GM21529 (cell line): ENCODE data around the gene WDR18.
A peak's percentile ranks its signal among the peaks of the same experiment; 100 is the strongest.
"Not testable (repeated sequence)": the region's sequence is repeated elsewhere in the genome, so short reads cannot be mapped to it uniquely, and the experiment has no call there.

Experiments
- ATAC-seq: cut with Tn5 transposase; IDR thresholded peaks from one replicate; pipeline ENCODE4 v1.9.1; 2021; ENCODE audit not compliant: unreplicated experiment

WDR18 gene

GRCh38 chr19:1018932-1019615, 34.9 kb downstream of the WDR18 start:
- no peak for ATAC-seq

- ATAC-seq = no peak
Measured at GRCh38 chr19:1019616-1019961, 35.4 kb downstream of the WDR18 start.

DNA sequence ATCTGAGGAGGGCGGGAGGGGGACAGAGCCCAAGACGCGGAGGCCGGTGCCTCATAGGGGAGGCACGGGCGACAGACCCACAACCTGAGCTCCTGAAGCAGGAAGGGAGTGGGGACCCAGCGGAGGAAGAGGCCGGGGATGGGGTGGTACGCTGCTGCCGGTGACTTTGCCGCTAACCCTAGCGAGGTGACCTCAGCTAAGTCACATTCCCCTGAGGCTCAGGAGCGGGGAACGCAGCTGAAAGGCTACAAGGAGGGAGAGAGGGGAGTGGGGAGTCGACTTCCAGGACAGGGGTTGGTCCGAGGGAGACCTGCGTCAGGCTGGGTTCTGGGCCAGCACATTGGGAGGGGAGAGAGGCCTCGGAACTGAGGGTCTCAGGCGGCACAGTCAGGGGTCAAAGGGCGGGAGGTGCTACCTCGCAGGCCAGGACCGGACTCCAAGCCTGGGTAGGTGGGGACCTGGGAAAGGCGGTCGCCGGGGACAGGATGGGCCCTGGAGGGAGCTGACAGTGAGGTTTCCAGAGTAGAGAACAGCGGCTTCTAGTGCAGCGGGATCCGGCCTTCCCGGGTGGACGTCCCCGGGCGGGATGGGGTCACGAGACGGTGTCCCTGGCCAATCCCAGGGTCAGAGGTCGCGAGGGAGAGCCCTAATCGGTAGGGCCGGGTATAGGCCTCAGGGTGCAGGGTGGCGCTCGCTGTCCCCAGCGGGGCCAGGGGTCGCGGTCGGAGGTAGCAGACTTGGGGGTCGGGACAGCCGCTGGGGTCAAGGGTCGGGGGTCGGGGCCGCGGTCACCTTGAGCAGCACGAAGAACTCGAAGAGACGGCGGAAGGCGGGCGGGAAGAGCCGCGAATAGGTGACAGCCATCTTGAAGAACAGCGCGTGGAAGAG, 36.1 kb downstream of the WDR18 start:
- no peak for ATAC-seq

GRCh38 chr19:1020868-1021425, 36.8 kb downstream of the WDR18 start, which contains the start of gene TMEM259:
Gene TMEM259, minus strand, starts transcription at chr19:1021123. Its CDS starts 127 bp downstream, at chr19:1020996.
- peak; percentile 60 for ATAC-seq

- ATAC-seq = not testable (repeated sequence)
Measured at GRCh38 chr19:1023883-1024188, 39.7 kb downstream of the WDR18 start.

- ATAC-seq = not testable (repeated sequence)
Measured at GRCh38 chr19:1025080-1025479, 40.9 kb downstream of the WDR18 start.

DNA sequence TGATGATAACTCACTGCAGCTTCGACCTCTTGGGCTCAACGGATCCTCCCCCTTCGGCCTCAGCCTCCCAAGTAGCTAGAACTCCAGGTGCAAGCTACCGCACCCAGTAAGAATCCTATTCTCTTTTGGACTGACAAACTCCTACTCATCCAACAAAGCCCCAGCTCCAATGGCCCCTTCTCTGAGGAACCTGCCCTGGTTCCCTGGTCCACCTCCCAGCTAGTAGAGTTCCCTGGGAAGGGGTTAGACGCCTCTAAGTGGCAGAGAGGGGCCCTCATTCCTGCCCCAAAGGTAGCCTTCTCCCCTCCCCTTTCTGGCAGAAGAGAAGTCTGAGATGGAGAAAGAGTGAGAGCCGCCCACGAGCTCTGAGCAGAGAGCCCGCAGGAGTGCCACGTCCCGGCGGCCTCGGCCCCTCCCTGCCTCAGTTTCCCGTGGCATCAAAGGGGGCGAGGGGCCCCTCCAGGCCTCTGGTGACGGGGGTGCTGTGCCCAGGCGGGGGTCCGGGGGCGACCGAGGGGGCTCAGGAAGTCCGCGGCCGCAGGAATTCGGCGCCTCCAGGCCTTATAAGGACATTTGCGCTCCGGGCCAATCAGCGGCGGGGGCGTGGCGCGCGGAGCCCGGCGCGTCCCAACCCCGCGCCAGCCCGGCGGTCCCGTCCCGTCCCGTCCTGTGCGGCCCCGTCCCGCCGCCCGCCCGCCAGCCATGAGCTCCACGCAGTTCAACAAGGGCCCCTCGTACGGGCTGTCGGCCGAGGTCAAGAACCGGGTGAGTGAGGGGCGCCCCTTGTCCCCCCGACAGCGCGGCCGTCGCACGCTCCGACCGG, 42.0 kb downstream of the WDR18 start, which contains the start of gene CNN2:
TSS of gene CNN2 (plus strand) at position 649 of the 823 bp plus-strand sequence. CDS start at position 703, 54 bp downstream.
- ATAC-seq = peak; percentile 38

- no peak for ATAC-seq
Measured at GRCh38 chr19:1026783-1027649, 42.9 kb downstream of the WDR18 start.

DNA sequence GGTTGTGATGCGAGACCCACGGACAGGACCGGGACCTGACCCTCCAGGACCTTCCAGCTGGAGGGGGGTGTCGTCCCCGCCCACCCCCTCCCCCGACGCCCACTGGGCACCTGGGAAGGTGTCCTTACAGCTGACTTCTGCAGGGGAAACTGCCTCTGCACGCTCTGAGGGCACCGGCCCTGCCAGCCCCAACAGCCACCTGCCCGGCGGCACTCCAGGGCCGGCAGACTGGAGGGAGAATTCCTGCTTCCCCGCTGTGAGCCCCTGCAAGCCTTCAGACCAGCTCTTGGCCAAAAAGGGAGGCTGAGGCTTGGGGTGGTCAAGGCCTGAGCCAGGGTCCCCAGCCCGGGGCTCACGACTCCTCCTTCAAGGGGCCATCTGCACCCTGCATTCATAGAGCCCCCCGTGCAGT, 43.5 kb downstream of the WDR18 start:
- no peak for ATAC-seq

- peak; percentile 36 for ATAC-seq
Measured at GRCh38 chr19:1028062-1028926, 44.1 kb downstream of the WDR18 start.

DNA sequence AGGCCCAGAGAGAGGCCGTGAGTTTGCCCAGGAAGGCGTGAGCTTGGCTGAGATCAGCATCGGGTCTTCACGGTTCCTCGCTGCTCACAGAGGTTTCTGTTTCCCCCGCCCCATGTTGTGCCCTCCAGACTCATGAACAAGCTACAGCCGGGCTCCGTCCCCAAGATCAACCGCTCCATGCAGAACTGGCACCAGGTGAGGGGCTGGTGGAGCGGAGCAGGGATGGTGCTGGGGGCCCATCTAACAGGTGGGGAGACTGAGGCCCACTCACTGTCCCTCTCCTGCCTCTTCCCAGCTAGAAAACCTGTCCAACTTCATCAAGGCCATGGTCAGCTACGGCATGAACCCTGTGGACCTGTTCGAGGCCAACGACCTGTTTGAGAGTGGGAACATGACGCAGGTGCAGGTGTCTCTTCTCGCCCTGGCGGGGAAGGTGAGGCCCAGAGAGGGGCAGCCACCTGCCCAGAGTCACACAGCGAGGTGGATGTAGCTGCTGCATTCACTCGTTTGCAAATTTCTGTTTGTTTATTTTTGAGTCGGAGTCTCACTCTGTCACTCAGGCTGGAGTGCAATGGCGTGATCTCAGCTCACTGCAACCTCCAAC, 48.2 kb downstream of the WDR18 start:
- no peak for ATAC-seq

GRCh38 chr19:1035998-1036621, 52.0 kb downstream of the WDR18 start:
- ATAC-seq = no peak

- ATAC-seq = no peak
Measured at GRCh38 chr19:1037621-1038064, 53.5 kb downstream of the WDR18 start.

GRCh38 chr19:1038978-1039645, 55.0 kb downstream of the WDR18 start:
- no peak for ATAC-seq

GRCh38 chr19:1039646-1040475, 55.7 kb downstream of the WDR18 start, which contains the start of gene ABCA7:
Gene ABCA7, plus strand, starts transcription at chr19:1040107. Its CDS starts 1,255 bp downstream, at chr19:1041362.
- peak; percentile 66 for ATAC-seq

- no peak for ATAC-seq
Measured at GRCh38 chr19:1040476-1041271, 56.5 kb downstream of the WDR18 start.
